ENCODE results near the gene NIFK.

The NIFK gene

GRCh38 chr2:121774235-121774634 is 37.6 kb upstream of the NIFK start:
- no peak overlapping the region for H3K27ac ChIP-seq

GRCh38 chr2:121771976-121772742 is 35.5 kb upstream of the NIFK start:
- H3K27ac ChIP-seq = no peak overlapping the region
- TF ChIP-seq ZFX (IDR thresholded peaks at IDR 0.05; ENCODE audit: borderline replicate concordance) (no peak), CTCF (IDR thresholded peaks at IDR 0.05) (no peak)

More at GRCh38 chr2:121774235-121774634, 37.6 kb upstream of the NIFK start:
- TF ChIP-seq ZFX (IDR thresholded peaks at IDR 0.05; ENCODE audit: borderline replicate concordance) = no peak

DNA sequence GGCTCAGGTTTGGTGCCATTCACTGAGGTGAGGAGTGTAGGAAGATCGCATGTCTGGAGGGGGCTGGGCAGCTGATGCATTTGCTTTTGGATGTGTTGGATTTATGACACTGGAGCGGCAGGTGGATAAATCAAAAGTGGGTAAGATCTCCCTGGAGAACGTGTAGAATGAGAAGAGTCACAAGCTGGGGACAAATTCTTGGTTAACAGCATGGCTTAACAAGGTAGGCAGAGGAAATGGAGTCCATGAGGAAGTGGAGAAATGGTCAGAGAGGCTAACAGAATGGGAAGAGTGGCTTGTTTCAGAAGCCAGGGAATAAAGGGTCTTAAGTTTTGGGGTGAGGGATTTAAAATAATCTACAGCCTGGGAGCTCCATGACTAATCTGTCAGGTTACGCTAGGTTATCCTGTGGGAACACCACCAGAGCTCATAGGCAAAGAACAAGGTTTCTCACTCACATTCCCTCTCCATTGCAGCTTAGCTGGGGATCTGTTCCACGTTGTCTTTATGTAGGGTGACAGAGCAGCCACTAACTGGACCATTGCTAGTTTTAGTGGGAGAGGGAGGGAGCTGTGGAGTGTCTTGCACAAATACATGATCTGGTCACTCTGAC is 31.6 kb upstream of the NIFK start:
- no peak overlapping the region for H3K27ac ChIP-seq
- no peak for TF ChIP-seq CTCF (IDR thresholded peaks at IDR 0.05)

- no peak for TF ChIP-seq CTCF (IDR thresholded peaks at IDR 0.05)
- no peak for TF ChIP-seq ZFX (IDR thresholded peaks at IDR 0.05; ENCODE audit: borderline replicate concordance)
- H3K27ac ChIP-seq = no peak overlapping the region
These were observed 29.9 kb upstream of the NIFK start for GRCh38 chr2:121766624-121767023.

DNA sequence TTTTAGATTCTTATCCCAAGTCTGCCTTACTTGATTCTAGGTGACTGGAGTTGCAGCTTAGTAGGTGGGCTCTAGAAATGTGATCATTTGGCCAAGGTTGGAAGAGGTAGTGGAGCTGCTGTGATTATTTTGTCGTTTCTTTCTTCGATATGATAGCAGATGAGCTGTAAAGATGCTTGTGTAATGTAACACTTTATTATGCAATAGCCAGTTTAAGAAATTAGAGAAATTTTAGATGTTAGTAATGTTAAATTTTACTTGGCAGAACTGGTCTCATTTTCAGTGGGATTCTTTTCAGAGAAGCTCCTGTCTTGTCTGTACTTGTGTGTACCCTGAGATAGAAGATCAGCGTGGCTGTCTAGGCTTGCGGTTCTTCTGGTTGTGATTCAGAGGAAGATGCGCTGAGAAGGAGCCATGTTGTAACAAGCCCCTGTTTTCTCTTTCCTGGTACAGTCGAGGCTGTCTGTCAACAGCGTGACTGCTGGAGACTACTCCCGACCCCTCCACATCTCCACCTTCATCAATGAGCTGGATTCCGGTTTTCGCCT is 28.1 kb upstream of the NIFK start:
- no peak overlapping the region for H3K27ac ChIP-seq
- TF ChIP-seq CTCF (IDR thresholded peaks at IDR 0.05) = no peak
- no peak for TF ChIP-seq ZFX (IDR thresholded peaks at IDR 0.05; ENCODE audit: borderline replicate concordance)

GRCh38 chr2:121755237-121756111 is 18.8 kb upstream of the NIFK start, which contains the start of gene TSN:
Gene TSN (plus strand): TSS chr2:121755651. CDS start chr2:121755780, 129 bp downstream.
- peak within 1 kb of the TSS; percentile 77 for H3K27ac ChIP-seq
- no peak for TF ChIP-seq ZFX (IDR thresholded peaks at IDR 0.05; ENCODE audit: borderline replicate concordance)
- TF ChIP-seq CTCF (IDR thresholded peaks at IDR 0.05) = no peak

DNA sequence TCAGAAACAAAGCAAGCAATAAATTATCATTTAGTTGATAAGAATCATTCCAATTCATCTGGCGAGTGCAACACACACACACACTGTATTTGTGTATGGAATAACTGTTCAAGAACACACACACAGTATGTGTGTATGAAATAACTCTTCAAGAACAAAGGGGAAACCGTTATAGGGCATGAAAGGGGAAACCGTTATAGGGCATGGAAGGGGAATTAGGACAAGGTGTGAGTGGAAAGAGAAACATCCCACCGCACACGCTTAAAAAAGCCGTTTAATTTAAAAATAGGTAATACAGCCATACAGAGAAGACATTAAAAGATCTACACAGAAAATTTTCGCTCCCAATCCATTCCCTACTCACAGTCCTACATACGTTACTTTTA is 18.2 kb upstream of the NIFK start:
- H3K27ac ChIP-seq = peak overlapping the region; percentile 77
- TF ChIP-seq CTCF (IDR thresholded peaks at IDR 0.05) (no peak), ZFX (IDR thresholded peaks at IDR 0.05; ENCODE audit: borderline replicate concordance) (no peak)
